GM12875 (cell line): Measurements from ENCODE around the gene MED14.

Experiments used
- H3K4me3 ChIP-seq: one replicate; pipeline ENCODE4 v1.5.1; 2011; ENCODE audit warnings: low read depth, low read length, control low read depth
- CTCF ChIP-seq: IDR thresholded peaks from 2 replicates; pipeline ENCODE4 v1.5.1; 2011; ENCODE audit warnings: low read depth, mild to moderate bottlenecking, control low read depth, inconsistent platforms, low read length, moderate library complexity, borderline replicate concordance; ENCODE audit not compliant: insufficient read depth

MED14 gene

GRCh38 chrX:40651620-40652223 is 83.6 kb downstream of the MED14 start:
- no peak overlapping the region for H3K4me3 ChIP-seq
- peak; percentile 50; the same call in 1 of the 2 replicates for TF ChIP-seq CTCF

GRCh38 chrX:40647307-40648197 is 87.8 kb downstream of the MED14 start, which contains the start of gene CXorf38:
CXorf38 (minus strand) TSS chrX:40647561; CDS start chrX:40647520, 41 bp downstream.
- no peak for TF ChIP-seq CTCF

GRCh38 chrX:40646489-40647306 is 88.6 kb downstream of the MED14 start:
- no peak for TF ChIP-seq CTCF

More at GRCh38 chrX:40647307-40648197, 87.8 kb downstream of the MED14 start, which contains the start of gene CXorf38:
- H3K4me3 ChIP-seq: peak within 1 kb of the TSS; percentile 92

GRCh38 chrX:40644821-40645358 is 90.5 kb downstream of the MED14 start:
- H3K4me3 ChIP-seq: peak overlapping the region; percentile 54
- no peak for TF ChIP-seq CTCF

More at GRCh38 chrX:40646489-40647306, 88.6 kb downstream of the MED14 start:
- peak overlapping the region; percentile 92 for H3K4me3 ChIP-seq

- TF ChIP-seq CTCF: no peak
- H3K4me3 ChIP-seq: peak overlapping the region; percentile 54
Measured at GRCh38 chrX:40644176-40644575, 91.2 kb downstream of the MED14 start.

- no peak overlapping the region for H3K4me3 ChIP-seq
- TF ChIP-seq CTCF: no peak
Measured at GRCh38 chrX:40637687-40638086, 97.7 kb downstream of the MED14 start.
